OCI-LY1 (cell line): ENCODE measurements around the gene BPHL.
A peak's percentile ranks its signal among the peaks of the same experiment; 100 is the strongest.
"Not testable (repeated sequence)": the region's sequence is repeated elsewhere in the genome, so short reads cannot be mapped to it uniquely, and the experiment has no call there.

Experiments used
- H2AFZ ChIP-seq: fragments of 200-600 bp; sonication (generic), shearing (Covaris generic); 2 replicates; pipeline ENCODE4 v1.6.0; 2014; ENCODE audit warnings: antibody characterized with exemption, mild to moderate bottlenecking, low read length
- H3F3A ChIP-seq: fragments of 200-600 bp; sonication (generic), shearing (Covaris generic); 2 replicates; pipeline ENCODE4 v1.6.0; 2014; ENCODE audit warnings: mild to moderate bottlenecking, antibody characterized with exemption, low read length, moderate library complexity; ENCODE audit not compliant: insufficient read depth
- H3K27ac ChIP-seq: fragments of 200-600 bp; sonication (generic); 2 replicates; pipeline ENCODE4 v1.5.1; 2014; ENCODE audit warnings: low read length, mixed run types, mild to moderate bottlenecking, low read depth; ENCODE audit not compliant: poor library complexity, severe bottlenecking
- H3K27me3 ChIP-seq: fragments of 200-600 bp; sonication (generic); 2 replicates; pipeline ENCODE4 v1.6.0; 2014; ENCODE audit warnings: antibody characterized with exemption, mild to moderate bottlenecking, low read length, moderate library complexity; ENCODE audit not compliant: insufficient read depth
- H3K36me3 ChIP-seq: fragments of 200-600 bp; sonication (generic); 2 replicates; pipeline ENCODE4 v1.6.1; 2014; ENCODE audit warnings: mild to moderate bottlenecking, antibody characterized with exemption, low read length, moderate library complexity, mixed read lengths; ENCODE audit not compliant: insufficient read depth
- H3K4me1 ChIP-seq: fragments of 200-600 bp; sonication (generic); 2 replicates; pipeline ENCODE4 v1.5.1; 2014; ENCODE audit warnings: mild to moderate bottlenecking, low read length, moderate library complexity; ENCODE audit not compliant: insufficient read depth, severe bottlenecking
- H3K4me2 ChIP-seq: fragments of 200-600 bp; sonication (generic), shearing (Covaris generic); 2 replicates; pipeline ENCODE4 v1.6.1; 2014; ENCODE audit warnings: low read length
- H3K4me3 ChIP-seq: fragments of 200-600 bp; sonication (generic); 2 replicates; pipeline ENCODE4 v1.5.1; 2014; ENCODE audit warnings: low read length, low read depth, mild to moderate bottlenecking, mixed read lengths; ENCODE audit not compliant: poor library complexity, severe bottlenecking
- H3K79me2 ChIP-seq: fragments of 200-600 bp; shearing (Covaris generic); 2 replicates; pipeline ENCODE4 v1.6.1; 2016; ENCODE audit warnings: mixed run types, low read length, mixed read lengths; ENCODE audit not compliant: insufficient read depth
- H3K9ac ChIP-seq: fragments of 200-600 bp; sonication (generic), shearing (Covaris generic); 2 replicates; pipeline ENCODE4 v1.6.1; 2014; ENCODE audit warnings: mild to moderate bottlenecking, low read length, mixed read lengths
- H3K9me2 ChIP-seq: fragments of 200-600 bp; sonication (generic), shearing (Covaris generic); 2 replicates; pipeline ENCODE4 v1.6.1; 2014; ENCODE audit warnings: low read depth, mild to moderate bottlenecking, low read length, mixed read lengths
- H3K9me3 ChIP-seq: fragments of 200-600 bp; shearing (Covaris generic); 2 replicates; pipeline ENCODE4 v1.6.1; 2014; ENCODE audit warnings: low read length, mixed read lengths
- H4K20me1 ChIP-seq: fragments of 200-600 bp; sonication (generic), shearing (Covaris generic); 2 replicates; pipeline ENCODE4 v1.6.0; 2016; ENCODE audit warnings: mild to moderate bottlenecking, low read length; ENCODE audit not compliant: insufficient read depth
- CTCF ChIP-seq: fragments of 200-600 bp; sonication (generic), shearing (Covaris generic); IDR thresholded peaks from 2 replicates; pipeline ENCODE4 v1.5.1; 2017; ENCODE audit warnings: mild to moderate bottlenecking, antibody characterized with exemption, low read length, moderate library complexity, mixed read lengths
- EZH2 ChIP-seq: fragments of 200-600 bp; sonication (generic), shearing (Covaris generic); IDR thresholded peaks from 2 replicates; pipeline ENCODE4 v1.8.0; 2017; ENCODE audit warnings: borderline replicate concordance, mixed run types, mild to moderate bottlenecking, antibody characterized with exemption, low read length, moderate library complexity, mixed read lengths

BPHL gene

GRCh38 chr6:3151691-3152090 lies 33.2 kb downstream of the BPHL start:
- Histone ChIP-seq H3K9me3 (no peaks in the 10 kb centered on the region), H3K9me2 (no peaks in the 10 kb centered on the region), H3K27ac (peak overlapping the region; percentile 68)

GRCh38 chr6:3152689-3153088 lies 34.2 kb downstream of the BPHL start:
- no peak overlapping the region for H3K9ac ChIP-seq
- peaks cover 30% of the 10 kb centered on the region for H3K4me1 ChIP-seq
- no peak overlapping the region for H2AFZ ChIP-seq
- H3F3A ChIP-seq, result no peaks in the 10 kb centered on the region
- TF ChIP-seq EZH2, result no peak
- TF ChIP-seq CTCF, result no peak
- no peaks in the 10 kb centered on the region for H3K79me2 ChIP-seq
- H4K20me1 ChIP-seq, result no peaks in the 10 kb centered on the region
- no peaks in the 10 kb centered on the region for H3K9me3 ChIP-seq
- H3K27me3 ChIP-seq, result no peaks in the 10 kb centered on the region
- H3K4me2 ChIP-seq, result no peak overlapping the region
- peak overlapping the region; percentile 68 for H3K27ac ChIP-seq
- peaks cover 31% of the 10 kb centered on the region for H3K36me3 ChIP-seq
- H3K4me3 ChIP-seq, result no peak overlapping the region
- H3K9me2 ChIP-seq, result no peaks in the 10 kb centered on the region

More at GRCh38 chr6:3151691-3152090, 33.2 kb downstream of the BPHL start:
- Histone ChIP-seq H3K36me3 (peaks cover 37% of the 10 kb centered on the region), H2AFZ (no peak overlapping the region), H3K4me1 (peaks cover 29% of the 10 kb centered on the region), H3K9ac (no peak overlapping the region), H3F3A (no peaks in the 10 kb centered on the region; the same call in 1 of the 2 replicates), H3K4me2 (no peak overlapping the region), H3K4me3 (no peak overlapping the region), H4K20me1 (no peaks in the 10 kb centered on the region), H3K79me2 (no peaks in the 10 kb centered on the region), H3K27me3 (no peaks in the 10 kb centered on the region)
- TF ChIP-seq EZH2 (no peak), CTCF (no peak)

- not testable (repeated sequence) for H3K9me2 ChIP-seq, H2AFZ ChIP-seq, H3K27me3 ChIP-seq, H3K9me3 ChIP-seq, H3K9ac ChIP-seq, H4K20me1 ChIP-seq, H3F3A ChIP-seq, H3K27ac ChIP-seq, H3K79me2 ChIP-seq, H3K4me3 ChIP-seq, H3K4me2 ChIP-seq, H3K36me3 ChIP-seq
- peaks cover 46% of the 10 kb centered on the region for H3K4me1 ChIP-seq
Measured at GRCh38 chr6:3155416-3155815, 36.9 kb downstream of the BPHL start.

- not testable (repeated sequence) for H3K9me3 ChIP-seq, H3K36me3 ChIP-seq, H3K27ac ChIP-seq, H4K20me1 ChIP-seq, H3F3A ChIP-seq, H3K9me2 ChIP-seq, H3K27me3 ChIP-seq, H3K79me2 ChIP-seq, H2AFZ ChIP-seq
- peaks cover 54% of the 10 kb centered on the region for H3K4me1 ChIP-seq
- peak overlapping the region; percentile 61 for H3K4me3 ChIP-seq
- peak overlapping the region; percentile 82 for H3K9ac ChIP-seq
- peak overlapping the region; percentile 70 for H3K4me2 ChIP-seq
Measured at GRCh38 chr6:3156184-3157130, 37.9 kb downstream of the BPHL start.
